Endothelial cell of umbilical vein (primary cell): ENCODE measurements around the gene ACTA2. TPM values are rescaled to one million over a fixed set of nuclear protein-coding genes. Genes with fewer than 3 reads are reported as not detected.

Experiments
- BruUV-seq: library from RNA; stranded (reverse); fragments of 400-500 nt; replicated peaks from 2 replicates; lab custom pipeline; 2021; lab: Mats Ljungman, UMichigan
- CTCF ChIA-PET: fragments of 300-600, 350-600 bp; sonication (Branson Sonifier 250); formaldehyde crosslinking; loops from one replicate; lab custom pipeline; 2021; ENCODE audit warnings: antibody characterized with exemption, inconsistent platforms; lab: Charles Lee
- POLR2A ChIA-PET: fragments of 300-600, 350-600 bp; sonication (Branson Sonifier 250); formaldehyde crosslinking; loops from one replicate; lab custom pipeline; 2021; ENCODE audit warnings: antibody characterized with exemption, inconsistent platforms; lab: Charles Lee
- DNase-seq: peaks from one replicate; pipeline ENCODE4 v3.0.0-alpha.2; 2011; ENCODE audit warnings: low read depth, low spot score
- FAIRE-seq: peaks from 2 replicates; lab custom pipeline; 2011; peaks lifted over from hg19 to GRCh38; lab: Jason Lieb, UNC
- H2AFZ ChIP-seq: 2 replicates; pipeline ENCODE4 v1.6.0; 2012; ENCODE audit warnings: low read depth, low read length, control low read depth, inconsistent platforms
- H3K27ac ChIP-seq: 2 replicates; pipeline ENCODE4 v1.5.1; 2011; ENCODE audit warnings: low read depth, mild to moderate bottlenecking, control low read depth, low read length, moderate library complexity; ENCODE audit not compliant: insufficient read depth
- H3K27me3 ChIP-seq, 2 experiments: 2 replicates each; pipeline versions ENCODE4 v1.6.0 to v1.6.1; 2011; ENCODE audit warnings: low read length in 2 of 2, mixed read lengths in 1 of 2; ENCODE audit not compliant: control insufficient read depth in 2 of 2, insufficient read depth in 2 of 2
- H3K36me3 ChIP-seq, 2 experiments: 2 replicates in 1 of 2; 3 replicates in 1 of 2; pipeline ENCODE4 v1.5.1; 2011; ENCODE audit warnings: low read length in 2 of 2, mild to moderate bottlenecking in 1 of 2, moderate library complexity in 1 of 2; ENCODE audit not compliant: control insufficient read depth in 2 of 2, insufficient read depth in 2 of 2; ENCODE audit errors: extremely low read depth in 1 of 2
- H3K4me1 ChIP-seq: 3 replicates; pipeline ENCODE4 v1.5.1; 2011; ENCODE audit warnings: mild to moderate bottlenecking, low read length; ENCODE audit not compliant: control insufficient read depth, insufficient read depth; ENCODE audit errors: extremely low read depth
- H3K4me2 ChIP-seq: 2 replicates; pipeline ENCODE4 v1.6.1; 2011; ENCODE audit warnings: low read length, control low read depth, mixed read lengths; ENCODE audit not compliant: insufficient read depth
- H3K4me3 ChIP-seq, 3 experiments: fragments of 200-600 bp in 1 of 3; sonication (generic), shearing (Covaris generic) in 1 of 3; replicated peaks in 1 of 3; 2 replicates each; pipeline ENCODE4 v1.5.1; 2011 to 2016; ENCODE audit warnings: control low read depth in 3 of 3, low read length in 3 of 3, mild to moderate bottlenecking in 2 of 3, inconsistent platforms in 1 of 3, low read depth in 1 of 3, moderate library complexity in 1 of 3; ENCODE audit not compliant: insufficient read depth in 1 of 3
- H3K79me2 ChIP-seq: 2 replicates; pipeline ENCODE4 v1.6.0; 2012; ENCODE audit warnings: low read length, inconsistent platforms; ENCODE audit not compliant: control insufficient read depth, insufficient read depth
- H3K9ac ChIP-seq: replicated peaks from 2 replicates; pipeline ENCODE3; 2011; ENCODE audit warnings: low read length, control low read depth; ENCODE audit not compliant: insufficient read depth; ENCODE audit errors: extremely low read depth
- H3K9me1 ChIP-seq: replicated peaks from 3 replicates; pipeline ENCODE4 v1.6.0; 2011; ENCODE audit warnings: mild to moderate bottlenecking, low read length; ENCODE audit not compliant: control insufficient read depth, insufficient read depth; ENCODE audit errors: extremely low read depth
- H3K9me3 ChIP-seq: replicated peaks from 2 replicates; pipeline ENCODE4 v1.5.1; 2012; ENCODE audit warnings: low read length, inconsistent platforms; ENCODE audit not compliant: control insufficient read depth, insufficient read depth
- H4K20me1 ChIP-seq: replicated peaks from 2 replicates; pipeline ENCODE3; 2011; ENCODE audit warnings: mild to moderate bottlenecking, low read length; ENCODE audit not compliant: control insufficient read depth, insufficient read depth; ENCODE audit errors: extremely low read depth
- EZH2 ChIP-seq: IDR thresholded peaks from 2 replicates; pipeline ENCODE4 v1.6.1; 2012; ENCODE audit warnings: borderline replicate concordance, low read depth, mild to moderate bottlenecking, moderate library complexity, low read length, inconsistent platforms; ENCODE audit not compliant: severe bottlenecking
- FOS ChIP-seq: IDR thresholded peaks from 2 replicates; pipeline ENCODE4 v1.6.1; 2011; ENCODE audit warnings: mild to moderate bottlenecking, low read length, moderate library complexity, borderline replicate concordance; ENCODE audit not compliant: insufficient read depth
- GATA2 ChIP-seq: IDR thresholded peaks from 2 replicates; pipeline ENCODE4 v1.7.0; 2011; ENCODE audit warnings: low read depth, mild to moderate bottlenecking, moderate library complexity, mixed read lengths, low read length; ENCODE audit not compliant: insufficient read length, insufficient read depth
- JUN ChIP-seq: IDR thresholded peaks from 2 replicates; pipeline ENCODE4 v1.6.1; 2011; ENCODE audit warnings: borderline replicate concordance, low read depth; ENCODE audit not compliant: insufficient read length, insufficient read depth
- MYC ChIP-seq: IDR thresholded peaks from one replicate; pipeline ENCODE4 v1.6.1; 2011; ENCODE audit warnings: mild to moderate bottlenecking, low read depth, low read length
- POLR2A ChIP-seq: IDR thresholded peaks from 2 replicates; pipeline ENCODE4 v1.6.1; 2012; ENCODE audit warnings: low read depth, mild to moderate bottlenecking, control low read depth, low read length
- POLR2AphosphoS5 ChIP-seq: IDR thresholded peaks from 2 replicates; pipeline ENCODE4 v1.6.1; 2012; ENCODE audit warnings: low read depth, mild to moderate bottlenecking, control low read depth, low read length, moderate library complexity; ENCODE audit not compliant: insufficient read depth
- dilution Hi-C: fragments of 300-500 bp; cut with MboI; formaldehyde crosslinking; loops from one replicate; pipeline ENCODE4 v1.15.0; 2019; ENCODE audit warnings: low sequenced_read_pairs; ENCODE audit not compliant: extremely low pct_ligation_motif_present
- intact Hi-C: fragments of 100-400 bp; cut with micrococcal nuclease; formaldehyde crosslinking; loops from one replicate; pipeline ENCODE4 v1.10.0; 2022
- polyA plus RNA-seq, 4 experiments: library from polyadenylated mRNA; depleted of rRNA in 3 of 4; stranded (reverse) in 3 of 4; unstranded in 1 of 4; fragments of >200 nt; gene quantifications; 2 replicates each; pipeline versions ENCODE4 v1.2.1 to v1.2.3, GENCODE V29; 2011 to 2012; ENCODE audit warnings: missing spikeins in 1 of 4
- total RNA-seq: library from RNA; stranded (reverse); gene quantifications from 2 replicates; pipeline ENCODE4 v1.2.3, GENCODE V29; 2021
- TF ChIP-seq, protein P1 (sequence below): IDR thresholded peaks from 2 replicates; pipeline ENCODE4 v1.6.1; 2011; ENCODE audit not compliant: insufficient read depth, insufficient read length
- TF ChIP-seq, protein P2 (sequence below), 2 donors: IDR thresholded peaks; 1 replicate in 1 of 2; 2 replicates in 1 of 2; pipeline ENCODE4 v1.5.1; 2011; ENCODE audit warnings: low read length in 2 of 2, mild to moderate bottlenecking in 2 of 2, moderate library complexity in 2 of 2, control low read depth in 1 of 2, inconsistent platforms in 1 of 2, low read depth in 1 of 2; ENCODE audit not compliant: insufficient read depth in 1 of 2; ENCODE audit errors: extremely low read depth in 1 of 2

The ACTA2 gene
- total and polyA plus RNA-seq, 2 donors (not counting 3 experiments of a cell fraction or from before 2014, with no cell fraction given): 6.3 to 9.7 TPM

DNA sequence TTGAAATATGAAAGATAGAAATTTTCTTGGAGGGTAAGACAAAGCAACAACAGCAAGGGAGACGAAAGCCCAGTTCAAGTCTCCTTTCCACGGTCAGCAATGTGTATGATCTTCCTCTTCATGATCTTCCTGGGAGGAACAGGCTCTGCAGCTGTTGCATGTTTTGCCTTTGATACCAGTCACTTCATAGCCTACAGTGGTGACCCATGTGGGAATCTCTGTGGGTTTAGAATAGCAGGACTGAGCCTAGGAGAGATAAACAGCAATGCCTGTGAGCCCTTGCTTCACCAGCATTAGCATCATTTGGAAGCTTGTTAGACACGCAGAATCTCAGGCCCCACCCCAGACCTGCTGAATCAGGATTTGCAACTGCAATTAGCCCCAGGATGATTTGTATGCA lies 40.7 kb downstream of the ACTA2 start:
- no peaks in the 10 kb centered on the region for H4K20me1 ChIP-seq
- CTCF ChIA-PET: no interaction called here
- intact Hi-C loops: no loop called here
- no peaks in the 10 kb centered on the region for H3K27me3 ChIP-seq
- H3K9me1 ChIP-seq: no peaks in the 10 kb centered on the region
- BruUV-seq: no TSS peak
- H3K27ac ChIP-seq: no peak overlapping the region
- no peaks in the 10 kb centered on the region for H3K36me3 ChIP-seq
- dilution Hi-C loops: no loop called here
- FAIRE-seq (no peak), DNase-seq (no peak)
- no peak overlapping the region for H3K9ac ChIP-seq
- no peaks in the 10 kb centered on the region for H3K4me1 ChIP-seq
- TF ChIP-seq, protein P1, sequence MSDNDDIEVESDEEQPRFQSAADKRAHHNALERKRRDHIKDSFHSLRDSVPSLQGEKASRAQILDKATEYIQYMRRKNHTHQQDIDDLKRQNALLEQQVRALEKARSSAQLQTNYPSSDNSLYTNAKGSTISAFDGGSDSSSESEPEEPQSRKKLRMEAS: no peak
- TF ChIP-seq FOS (no peak), EZH2 (no peak), POLR2A (no peak), POLR2AphosphoS5 (no peak), MYC (no peak), GATA2 (no peak), JUN (no peak)
- TF ChIP-seq, protein P2, sequence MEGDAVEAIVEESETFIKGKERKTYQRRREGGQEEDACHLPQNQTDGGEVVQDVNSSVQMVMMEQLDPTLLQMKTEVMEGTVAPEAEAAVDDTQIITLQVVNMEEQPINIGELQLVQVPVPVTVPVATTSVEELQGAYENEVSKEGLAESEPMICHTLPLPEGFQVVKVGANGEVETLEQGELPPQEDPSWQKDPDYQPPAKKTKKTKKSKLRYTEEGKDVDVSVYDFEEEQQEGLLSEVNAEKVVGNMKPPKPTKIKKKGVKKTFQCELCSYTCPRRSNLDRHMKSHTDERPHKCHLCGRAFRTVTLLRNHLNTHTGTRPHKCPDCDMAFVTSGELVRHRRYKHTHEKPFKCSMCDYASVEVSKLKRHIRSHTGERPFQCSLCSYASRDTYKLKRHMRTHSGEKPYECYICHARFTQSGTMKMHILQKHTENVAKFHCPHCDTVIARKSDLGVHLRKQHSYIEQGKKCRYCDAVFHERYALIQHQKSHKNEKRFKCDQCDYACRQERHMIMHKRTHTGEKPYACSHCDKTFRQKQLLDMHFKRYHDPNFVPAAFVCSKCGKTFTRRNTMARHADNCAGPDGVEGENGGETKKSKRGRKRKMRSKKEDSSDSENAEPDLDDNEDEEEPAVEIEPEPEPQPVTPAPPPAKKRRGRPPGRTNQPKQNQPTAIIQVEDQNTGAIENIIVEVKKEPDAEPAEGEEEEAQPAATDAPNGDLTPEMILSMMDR (IDR thresholded peaks at IDR 0.05; ENCODE audit: extremely low read depth in 1 of 2, insufficient read depth in 1 of 2, low read depth in 1 of 2, low read length in 2 of 2): no peak
- H2AFZ ChIP-seq: no peak overlapping the region
- no peak overlapping the region for H3K4me2 ChIP-seq
- no peaks in the 10 kb centered on the region for H3K79me2 ChIP-seq
- no peaks in the 10 kb centered on the region for H3K9me3 ChIP-seq
- POLR2A ChIA-PET: no interaction called here
- no peak overlapping the region for H3K4me3 ChIP-seq
